GM12801 (cell line): ENCODE data around the gene HTR3A.

Experiments
- CTCF ChIP-seq: IDR thresholded peaks from one replicate; pipeline ENCODE4 v1.5.1; 2011; ENCODE audit warnings: control low read depth; ENCODE audit not compliant: insufficient read length; ENCODE audit errors: extremely low read depth

HTR3A gene

GRCh38 chr11:114025329-114025907 lies 50.5 kb downstream of the HTR3A start:
- no peak for TF ChIP-seq CTCF

GRCh38 chr11:114026355-114026754 lies 51.4 kb downstream of the HTR3A start:
- TF ChIP-seq CTCF = no peak

GRCh38 chr11:114027391-114027790 lies 52.5 kb downstream of the HTR3A start:
- TF ChIP-seq CTCF = no peak

GRCh38 chr11:114027926-114028325 lies 53.0 kb downstream of the HTR3A start:
- TF ChIP-seq CTCF = no peak

GRCh38 chr11:114031246-114031966 lies 56.5 kb downstream of the HTR3A start:
- no peak for TF ChIP-seq CTCF

GRCh38 chr11:114031967-114032320 lies 57.0 kb downstream of the HTR3A start:
- TF ChIP-seq CTCF = no peak

GRCh38 chr11:114033066-114033465 lies 58.2 kb downstream of the HTR3A start:
- no peak for TF ChIP-seq CTCF
